HepG2 (cell line): Measurements from ENCODE around the gene KDM7A. TPM values are rescaled to one million over a fixed set of nuclear protein-coding genes. Genes with fewer than 3 reads are reported as not detected.

ENCODE experiments used
- ARID4A ChIP-seq: sonication (generic); formaldehyde crosslinking; IDR thresholded peaks from 2 replicates; pipeline ENCODE4 v1.5.0; 2020; ENCODE audit warnings: mild to moderate bottlenecking, missing genetic modification reagents, borderline replicate concordance
- GPN1 ChIP-seq: sonication (generic); formaldehyde crosslinking; IDR thresholded peaks from 2 replicates; pipeline ENCODE4 v1.5.1; 2020; ENCODE audit warnings: missing genetic modification reagents, borderline replicate concordance
- RBM22 ChIP-seq: fragments of 200-400 bp; formaldehyde crosslinking; optimal IDR thresholded peaks from 2 replicates; pipeline ENCODE3; 2017; ENCODE audit warnings: mild to moderate bottlenecking, low read length, moderate library complexity
- SAFB2 ChIP-seq: sonication (generic); formaldehyde crosslinking; IDR thresholded peaks from 2 replicates; pipeline ENCODE4 v1.5.1; 2020; ENCODE audit warnings: missing genetic modification reagents, low read depth, mild to moderate bottlenecking, borderline replicate concordance
- SOX13 ChIP-seq, 3 experiments: fragments of 450-650 bp in 1 of 3; sonication (generic) in 1 of 3; formaldehyde crosslinking in 1 of 3; IDR thresholded peaks in 2 of 3; conservative IDR thresholded peaks in 1 of 3; 2 replicates each; pipeline versions ENCODE4 v1.5.0 to v1.6.1; 2016 to 2020; ENCODE audit warnings: antibody characterized with exemption in 1 of 3, mild to moderate bottlenecking in 1 of 3, missing compliant biosample characterization in 1 of 3, missing genetic modification reagents in 1 of 3, moderate library complexity in 1 of 3
- THAP7 ChIP-seq: sonication (generic); formaldehyde crosslinking; IDR thresholded peaks from 2 replicates; pipeline ENCODE4 v1.8.1; 2023; ENCODE audit warnings: mild to moderate bottlenecking, missing genetic modification reagents
- ZC3H4 ChIP-seq: sonication (generic); formaldehyde crosslinking; IDR thresholded peaks from 2 replicates; pipeline ENCODE4 v1.4.0; 2020; ENCODE audit warnings: missing genetic modification reagents, borderline replicate concordance
- ZFP82 ChIP-seq: sonication (generic); formaldehyde crosslinking; IDR thresholded peaks from 2 replicates; pipeline ENCODE4 v1.5.1; 2020; ENCODE audit warnings: mild to moderate bottlenecking, missing genetic modification reagents, borderline replicate concordance
- ZNF160 ChIP-seq: sonication (generic); formaldehyde crosslinking; IDR thresholded peaks from 2 replicates; pipeline ENCODE4 v1.8.0; 2022; ENCODE audit warnings: mild to moderate bottlenecking, inconsistent platforms, missing genetic modification reagents
- ZNF292 ChIP-seq: sonication (generic); formaldehyde crosslinking; IDR thresholded peaks from 2 replicates; pipeline ENCODE4 v1.8.1; 2022; ENCODE audit warnings: mild to moderate bottlenecking, low read depth, missing genetic modification reagents, borderline replicate concordance
- ZNF451 ChIP-seq: sonication (generic); formaldehyde crosslinking; IDR thresholded peaks from 2 replicates; pipeline ENCODE4 v1.5.0; 2020; ENCODE audit warnings: mild to moderate bottlenecking, missing genetic modification reagents
- ZNF563 ChIP-seq: sonication (generic); formaldehyde crosslinking; IDR thresholded peaks from 2 replicates; pipeline ENCODE4 v1.8.0; 2022; ENCODE audit warnings: mild to moderate bottlenecking, moderate library complexity, missing genetic modification reagents
- ZNF576 ChIP-seq: sonication (generic); formaldehyde crosslinking; IDR thresholded peaks from 2 replicates; pipeline ENCODE4 v1.4.0; 2020; ENCODE audit warnings: mild to moderate bottlenecking, missing genetic modification reagents
- ZNF710 ChIP-seq: sonication (generic); formaldehyde crosslinking; IDR thresholded peaks from 2 replicates; pipeline ENCODE4 v1.5.0; 2020; ENCODE audit warnings: mild to moderate bottlenecking, missing genetic modification reagents, borderline replicate concordance
- polyA plus RNA-seq, 8 experiments: library from polyadenylated mRNA; depleted of rRNA in 3 of 8; stranded (reverse) in 7 of 8; unstranded in 1 of 8; fragments of >200 nt; fragmentation: Illumina TruSeq in 4 of 8; extraction: Trizol in 4 of 8; gene quantifications; 2 replicates each; pipeline versions ENCODE4 v1.2.1 to v1.2.3, GENCODE V29; 2011 to 2016; ENCODE audit warnings: low read depth in 4 of 8, missing spikeins in 1 of 8, mixed read lengths in 1 of 8; ENCODE audit not compliant: insufficient read depth in 1 of 8
- total RNA-seq, 5 experiments: library from RNA; depleted of rRNA; stranded (reverse); fragments of >200 nt; fragmentation: Illumina TruSeq; extraction: Trizol; gene quantifications; 2 replicates each; pipeline ENCODE4 v1.2.3, GENCODE V29; 2016; ENCODE audit warnings: low read depth in 1 of 5

The KDM7A gene
- total and polyA plus RNA-seq, 2 of the 13 experiments (the other 11 are each of a cell fraction or from before 2014, with no cell fraction given), result 10.8 to 16.8 TPM

GRCh38 chr7:140049339-140050024 is 127.3 kb downstream of the KDM7A start (continued):
- TF ChIP-seq SOX13 (IDR thresholded peaks at IDR 0.05) (peak; percentile 76), SOX13 (CRISPR knock-in tag; conservative IDR thresholded peaks at IDR 0.05 in 1 of 2, IDR thresholded peaks at IDR 0.05 in 1 of 2) (peak in 1 of 2 experiments; percentile 93; a peak in 2 of 4 replicates), GPN1 (no peak), ARID4A (CRISPR knock-in tag) (peak; percentile 77; the same call in 1 of the 2 replicates), SAFB2 (CRISPR knock-in tag) (no peak), ZNF576 (CRISPR knock-in tag) (no peak), ZNF160 (peak; percentile 55; the same call in 1 of the 2 replicates), ZNF451 (CRISPR knock-in tag) (no peak), ZFP82 (CRISPR knock-in tag) (no peak), ZNF292 (CRISPR knock-in tag) (peak; percentile 62; the same call in 1 of the 2 replicates), ZNF563 (no peak), THAP7 (CRISPR knock-in tag) (peak; percentile 57; the same call in 1 of the 2 replicates), ZNF710 (peak; percentile 96), RBM22 (no peak), ZC3H4 (no peak)
